Measurements from ENCODE around the gene HNMT.

GRCh38 chr2:137992039-137992646 lies 27.9 kb downstream of the HNMT start:
- TF ChIP-seq CTCF (IDR thresholded peaks at IDR 0.05; ENCODE audit: control extremely low read depth in 1 of 3, insufficient read depth in 1 of 3, low read depth in 1 of 3, low read length in 3 of 3) (no peak), CHD1 (IDR thresholded peaks at IDR 0.05; ENCODE audit: low read depth, low read length) (no peak), KDM1A (IDR thresholded peaks at IDR 0.05; ENCODE audit: borderline replicate concordance, low read length) (no peak), TAF1 (IDR thresholded peaks at IDR 0.05; ENCODE audit: low read depth, low read length) (no peak), CEBPB (IDR thresholded peaks at IDR 0.05; ENCODE audit: low read depth, low read length) (no peak), SIN3A (conservative IDR thresholded peaks at IDR 0.05 in 1 of 2, IDR thresholded peaks at IDR 0.05 in 1 of 2; ENCODE audit: low read depth in 1 of 2, low read length in 2 of 2) (no peak)
